ENCODE results near the gene FSIP1.

The FSIP1 gene

DNA sequence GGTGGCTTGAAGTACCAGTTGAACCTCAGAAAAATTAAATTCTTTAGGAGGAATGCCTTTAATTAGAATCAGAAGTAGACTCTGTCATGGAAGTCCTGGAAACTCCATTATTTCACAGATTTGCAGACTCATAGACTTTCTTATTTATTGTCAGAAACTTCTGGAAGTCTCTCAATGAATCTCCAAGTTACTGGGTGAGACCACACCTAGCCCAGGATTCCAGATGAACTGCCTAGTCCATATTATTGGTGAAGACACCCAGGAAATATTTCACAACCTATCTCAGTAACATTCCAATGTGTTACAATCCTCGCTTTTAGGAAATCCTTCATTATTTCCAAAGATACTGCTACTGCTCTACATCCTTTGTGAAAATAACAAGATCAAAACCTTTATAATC, 208.2 kb downstream of the FSIP1 start:
- in situ Hi-C loops (cut with HindIII; ENCODE audit: low sequenced_read_pairs) = no loop called here

DNA sequence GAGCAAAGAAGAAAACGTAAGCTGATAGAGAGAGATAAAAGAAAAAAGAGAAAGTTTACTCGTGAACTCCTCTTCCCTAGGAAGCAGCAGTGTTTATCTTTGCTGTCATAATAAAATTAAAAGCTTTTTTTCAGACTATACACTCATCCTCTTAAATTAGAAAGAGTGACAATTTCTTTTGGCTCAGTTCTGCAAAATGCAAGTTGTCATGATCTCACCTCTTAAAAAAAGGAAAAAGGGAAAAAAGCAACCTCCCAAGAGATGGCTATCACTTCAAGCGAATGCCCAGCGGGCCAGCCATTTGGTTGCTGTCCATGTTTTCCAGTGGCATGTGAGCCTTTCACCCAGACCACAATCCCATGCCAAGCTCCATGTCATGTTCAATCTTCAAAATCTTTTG, 208.8 kb downstream of the FSIP1 start:
- in situ Hi-C loops (cut with HindIII; ENCODE audit: low sequenced_read_pairs) = no loop called here

DNA sequence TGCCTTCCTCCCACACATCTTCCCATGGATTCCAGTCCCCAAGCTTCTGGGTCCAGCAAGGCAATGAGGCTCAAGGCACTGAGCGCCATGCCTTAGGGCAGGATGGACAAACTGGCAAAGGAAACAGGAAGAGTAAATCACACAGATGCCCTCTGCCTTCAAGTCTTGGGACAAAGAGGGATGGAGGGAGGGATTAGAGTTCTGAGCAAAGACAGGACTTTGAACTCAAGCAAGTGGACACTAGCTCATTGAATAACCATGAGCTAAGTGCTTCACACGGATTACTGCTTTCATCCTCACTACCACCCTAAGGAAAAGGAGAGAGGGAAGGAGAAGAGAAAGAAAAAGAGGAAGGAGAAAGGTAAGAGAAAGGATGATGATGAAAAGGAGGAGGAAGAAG, 209.4 kb downstream of the FSIP1 start:
- in situ Hi-C loops (cut with HindIII; ENCODE audit: low sequenced_read_pairs) = no loop called here

DNA sequence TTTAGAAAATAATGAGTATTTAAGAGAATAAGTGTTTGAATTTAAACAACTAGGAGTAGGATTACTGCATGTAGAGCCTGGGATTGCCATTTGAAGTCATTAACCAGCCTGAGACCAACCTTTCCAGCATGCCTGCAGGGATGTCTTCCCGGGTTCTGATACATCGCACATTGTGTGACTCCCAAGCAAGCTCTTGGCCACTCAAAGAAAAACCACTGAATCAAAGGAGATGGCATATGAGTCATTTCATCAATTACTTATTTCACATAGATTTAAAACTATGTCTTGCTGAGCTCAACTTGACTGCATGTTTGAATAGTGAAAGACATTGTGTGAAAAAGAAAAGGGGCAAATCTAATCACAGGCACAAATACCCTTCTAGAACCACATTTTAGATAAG, 216.8 kb downstream of the FSIP1 start:
- in situ Hi-C loops (cut with HindIII; ENCODE audit: low sequenced_read_pairs) = no loop called here

DNA sequence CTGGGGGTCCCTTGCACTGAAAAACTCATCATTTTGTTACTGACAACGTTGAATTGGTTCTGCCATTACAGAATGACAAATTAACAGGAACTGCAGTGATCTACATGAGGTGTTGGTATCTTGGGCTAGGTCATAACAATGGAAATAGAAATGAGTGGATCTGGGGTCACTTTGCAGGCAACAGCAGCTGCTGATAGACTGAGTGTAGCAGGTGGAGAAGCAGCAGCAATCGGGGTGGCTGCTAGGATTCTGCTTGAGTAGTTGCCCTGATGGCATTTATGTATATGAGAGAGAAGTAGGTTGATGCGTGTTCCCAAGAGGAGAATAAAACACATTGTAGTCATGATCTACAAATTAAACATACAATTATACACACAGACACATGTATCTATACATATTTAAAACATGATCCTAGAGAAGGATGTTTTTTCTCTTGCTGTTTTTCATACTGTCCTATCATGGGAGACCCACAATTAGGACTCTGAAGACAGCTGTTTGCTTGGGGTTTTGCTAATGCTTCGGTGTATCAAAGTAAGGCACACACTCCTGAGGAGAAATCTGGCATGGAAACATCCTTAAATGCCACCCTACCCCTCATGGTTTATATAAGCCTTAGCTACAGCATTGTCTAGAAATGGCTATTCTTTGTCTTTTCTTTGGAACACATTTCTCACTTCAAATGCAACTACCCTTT, 217.5 kb downstream of the FSIP1 start:
- in situ Hi-C loops (cut with HindIII; ENCODE audit: low sequenced_read_pairs) = no loop called here

DNA sequence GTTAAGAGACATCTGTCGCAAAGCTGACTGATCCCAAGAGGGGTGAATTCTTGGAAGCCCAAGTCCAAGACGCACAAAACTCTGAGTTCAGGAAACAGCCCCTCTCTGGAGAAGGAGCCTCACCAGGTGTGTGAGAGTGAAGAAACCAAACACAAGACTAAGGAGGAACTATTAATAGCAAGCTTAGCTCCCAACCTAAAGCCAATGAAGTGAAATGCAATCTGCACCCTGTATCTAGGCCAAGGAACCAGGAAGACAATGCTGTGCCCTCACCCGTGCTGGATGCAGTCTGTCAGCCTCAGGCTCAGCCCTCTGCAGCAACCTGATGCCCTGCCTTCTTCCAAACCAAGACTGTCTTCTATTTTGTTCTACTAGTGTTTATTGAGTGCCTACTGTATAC, 224.2 kb downstream of the FSIP1 start:
- in situ Hi-C loops (cut with HindIII; ENCODE audit: low sequenced_read_pairs) = no loop called here

DNA sequence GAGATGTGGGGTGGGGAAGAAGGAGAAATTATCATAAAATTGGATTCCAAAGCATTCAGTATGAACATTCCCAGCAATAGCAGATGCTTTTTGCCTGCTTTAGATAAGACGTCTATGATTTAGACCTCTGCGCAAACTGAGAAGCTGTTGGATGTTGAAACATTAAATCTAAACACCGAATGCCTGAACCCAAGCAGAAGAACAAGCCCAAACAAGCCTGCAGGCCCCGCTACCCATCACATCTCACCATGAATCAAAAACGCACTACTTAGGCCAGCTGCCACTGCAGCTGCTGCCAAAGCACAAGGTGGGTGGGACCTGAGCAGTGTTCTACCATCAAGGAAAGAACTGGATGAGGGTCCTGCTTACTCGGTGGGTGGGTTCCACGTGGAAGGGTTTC, 226.2 kb downstream of the FSIP1 start:
- in situ Hi-C loops (cut with HindIII; ENCODE audit: low sequenced_read_pairs) = no loop called here

DNA sequence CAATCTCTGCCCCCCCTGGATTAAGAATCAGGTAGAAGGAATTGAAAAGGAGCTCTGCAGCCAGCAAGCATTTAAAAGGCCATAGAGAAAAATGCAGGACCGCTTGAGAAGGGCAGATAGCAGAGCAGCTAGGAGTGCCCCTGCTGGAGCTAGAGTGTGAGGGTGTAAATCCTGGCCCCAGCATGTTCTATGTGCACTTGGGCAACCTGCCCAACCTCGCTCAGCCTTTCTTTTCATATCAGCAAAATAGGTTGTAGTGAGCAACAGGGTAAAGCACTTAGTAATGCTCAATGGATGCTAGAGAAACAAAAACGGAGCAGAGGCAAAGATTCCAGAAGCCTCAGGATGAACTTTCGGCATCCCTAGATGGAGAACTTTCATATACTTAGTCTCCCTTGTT, 226.8 kb downstream of the FSIP1 start:
- in situ Hi-C loops (cut with HindIII; ENCODE audit: low sequenced_read_pairs) = no loop called here

DNA sequence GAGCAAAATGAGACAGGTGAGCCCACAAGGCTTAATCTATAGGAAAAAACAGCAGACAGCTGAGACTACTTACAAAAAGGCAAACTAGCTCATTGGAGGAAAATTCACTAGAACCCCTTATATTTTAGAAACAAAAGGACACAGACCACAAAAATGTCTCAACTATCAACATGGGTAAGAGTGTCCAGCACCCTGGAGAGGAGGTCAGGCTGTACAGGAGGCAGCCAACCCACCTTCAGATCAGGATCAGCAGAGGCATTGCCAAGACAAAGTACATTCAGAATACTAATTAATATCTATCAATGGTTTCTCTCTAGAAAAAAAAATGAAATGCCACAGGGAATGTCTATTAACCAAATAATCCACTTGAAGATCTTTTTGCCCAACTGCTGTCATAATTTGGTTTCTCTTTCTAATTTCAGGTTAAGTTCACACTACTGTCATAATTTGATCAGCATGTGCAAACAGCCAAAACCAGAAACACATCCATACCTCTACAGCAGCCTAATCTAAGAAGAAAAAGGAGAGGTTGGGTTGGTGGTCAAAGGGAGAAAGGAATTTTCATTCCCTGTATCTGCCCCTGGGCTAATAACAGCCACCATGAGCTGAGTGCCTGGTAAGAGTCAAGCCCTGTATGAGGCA, 227.8 kb downstream of the FSIP1 start:
- in situ Hi-C loops (cut with HindIII; ENCODE audit: low sequenced_read_pairs) = no loop called here

DNA sequence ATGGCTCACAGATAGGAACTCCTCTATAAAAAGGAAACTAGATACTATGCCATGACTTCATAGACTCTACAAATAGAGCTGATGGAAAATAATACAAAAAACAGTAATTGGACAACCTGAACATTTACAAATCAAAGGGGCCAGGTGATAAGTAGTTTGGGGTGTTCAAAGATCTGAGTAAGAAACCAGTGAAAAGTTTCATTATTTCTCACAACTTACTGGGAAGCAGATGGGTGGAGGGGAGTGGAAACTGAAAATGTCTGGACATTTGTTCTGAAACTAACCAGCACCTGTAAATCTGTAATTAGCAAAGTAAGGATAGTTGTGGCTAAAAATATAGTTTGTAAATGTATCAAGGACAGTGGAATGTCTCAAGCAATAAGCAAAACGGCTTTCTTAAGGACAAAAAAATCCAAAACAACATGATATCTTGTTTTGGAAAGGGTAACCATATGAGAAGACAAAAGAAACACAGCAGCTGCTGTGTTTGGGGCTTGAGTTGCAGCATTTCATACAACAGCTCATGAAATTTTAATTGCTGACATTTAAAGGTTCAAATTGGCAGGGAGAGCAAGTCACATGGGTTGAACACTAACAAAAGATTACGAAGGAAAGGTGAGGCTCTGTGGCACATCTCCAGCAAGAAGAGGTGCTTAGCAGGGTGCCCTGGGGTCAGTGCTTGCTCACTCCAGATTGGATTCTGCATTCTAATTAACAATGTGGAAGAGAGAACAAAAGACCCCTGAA, 228.5 kb downstream of the FSIP1 start:
- in situ Hi-C loops (cut with HindIII; ENCODE audit: low sequenced_read_pairs) = no loop called here

DNA sequence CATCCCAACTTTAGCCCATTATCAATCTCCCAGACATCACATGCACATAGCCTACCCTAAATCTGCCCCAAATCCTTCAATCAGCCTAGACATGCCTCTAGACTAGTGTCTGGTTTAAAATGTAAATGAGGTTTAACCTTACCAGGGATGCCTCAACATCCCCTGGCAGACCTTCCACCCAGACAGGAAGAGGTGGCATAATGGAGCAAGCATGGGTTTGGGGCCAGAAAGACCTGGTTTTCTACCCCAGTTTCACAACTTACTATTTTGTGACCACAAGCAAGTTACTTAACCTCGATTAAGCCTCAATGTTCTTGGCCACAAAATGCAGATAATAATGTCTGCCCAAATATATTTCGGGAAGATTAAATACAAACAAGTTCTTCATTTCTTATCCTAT, 230.1 kb downstream of the FSIP1 start:
- in situ Hi-C loops (cut with HindIII; ENCODE audit: low sequenced_read_pairs) = no loop called here

DNA sequence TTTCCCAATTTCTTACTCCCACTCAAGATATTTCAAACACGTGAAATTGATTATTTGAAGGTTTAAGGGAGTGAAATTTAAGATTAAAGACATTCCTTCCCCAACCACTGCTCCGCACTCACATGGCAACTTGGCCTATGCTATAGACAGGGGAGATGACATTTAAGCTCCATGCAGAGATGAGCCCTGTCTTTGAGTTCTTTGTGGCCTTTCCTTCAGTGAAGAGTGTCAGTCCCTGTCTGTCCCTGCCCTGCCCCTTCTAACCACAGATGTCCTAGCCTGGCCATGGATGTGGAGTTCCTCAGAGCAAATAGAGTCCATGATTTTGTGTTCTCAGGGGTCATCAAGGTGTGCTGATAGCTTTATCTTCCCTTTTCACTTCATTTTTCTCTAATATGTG, 231.2 kb downstream of the FSIP1 start:
- in situ Hi-C loops (cut with HindIII; ENCODE audit: low sequenced_read_pairs) = no loop called here

Measured in DLD1 (cell line).